ENCODE measurements around the gene DNM1. TPM values are rescaled to one million over a fixed set of nuclear protein-coding genes. Genes with fewer than 3 reads are reported as not detected.
"Not testable (repeated sequence)": the region's sequence is repeated elsewhere in the genome, so short reads cannot be mapped to it uniquely, and the experiment has no call there.

DNM1 gene
- total RNA-seq, 4 donors from 2014 or later = 14.5 to 85.8 (median 54.4) TPM

GRCh38 chr9:128271512-128271911 lies 68.3 kb downstream of the DNM1 start:
- TF ChIP-seq CTCF (IDR thresholded peaks at IDR 0.05) = no peak
- no peak for TF ChIP-seq POLR2A (IDR thresholded peaks at IDR 0.05)
- no peak for DNase-seq
- H3K36me3 ChIP-seq = peaks cover 0 to 49% (median 0%) of the 10 kb centered on the region in 3 donors
- no peaks in the 10 kb centered on the region for H3K9me3 ChIP-seq
- no peak overlapping the region for H3K4me3 ChIP-seq
- H3K4me1 ChIP-seq = peaks cover 0 to 14% (median 3%) of the 10 kb centered on the region in 4 donors
- no peaks in the 10 kb centered on the region for H3K27me3 ChIP-seq
- H3K27ac ChIP-seq = no peak overlapping the region

- Histone ChIP-seq H3K27me3 (no peaks in the 10 kb centered on the region), H3K4me3 (peak overlapping the region in 1 of 4 donors; percentile 75), H3K27ac (no peak overlapping the region), H3K9me3 (no peaks in the 10 kb centered on the region), H3K4me1 (peaks cover 0 to 26% (median 5%) of the 10 kb centered on the region in 4 donors), H3K36me3 (peaks cover 0 to 27% (median 0%) of the 10 kb centered on the region in 3 donors)
- DNase-seq = no peak
- no peak for TF ChIP-seq POLR2A (IDR thresholded peaks at IDR 0.05)
- no peak for TF ChIP-seq CTCF (IDR thresholded peaks at IDR 0.05)
Observed at GRCh38 chr9:128274245-128274644, 71.1 kb downstream of the DNM1 start.

- TF ChIP-seq POLR2A (IDR thresholded peaks at IDR 0.05) = no peak
- no peak for TF ChIP-seq CTCF (IDR thresholded peaks at IDR 0.05)
- DNase-seq = peak in 1 of 3 donors; percentile 99
- peaks cover 0 to 27% (median 0%) of the 10 kb centered on the region in 3 donors for H3K36me3 ChIP-seq
- H3K27ac ChIP-seq = peak within 1 kb of the TSS; percentile 82 to 94 (median 90)
- H3K4me1 ChIP-seq = peaks cover 0 to 26% (median 5%) of the 10 kb centered on the region in 4 donors
- peak within 1 kb of the TSS; percentile 75 to 94 (median 84) for H3K4me3 ChIP-seq
- no peaks in the 10 kb centered on the region for H3K9me3 ChIP-seq
- H3K27me3 ChIP-seq = no peaks in the 10 kb centered on the region
Observed at GRCh38 chr9:128275198-128276007, 72.2 kb downstream of the DNM1 start, which contains the start of gene GOLGA2. GOLGA2 (minus strand) TSS chr9:128276007; CDS start chr9:128275976, 31 bp downstream.

- TF ChIP-seq POLR2A (IDR thresholded peaks at IDR 0.05) (peak; percentile 97 to 98), CTCF (IDR thresholded peaks at IDR 0.05) (peak in 1 of 6 experiments; percentile 5)
- peak in 2 of 3 donors; percentile 100 for DNase-seq
- Histone ChIP-seq H3K4me1 (peaks cover 0 to 26% (median 5%) of the 10 kb centered on the region in 4 donors), H3K36me3 (peaks cover 0 to 22% (median 0%) of the 10 kb centered on the region in 3 donors), H3K27me3 (no peaks in the 10 kb centered on the region), H3K27ac (peak within 1 kb of the TSS; percentile 82 to 94 (median 90)), H3K9me3 (no peaks in the 10 kb centered on the region), H3K4me3 (peak within 1 kb of the TSS; percentile 75 to 94 (median 84))
Observed at GRCh38 chr9:128276008-128276573, 72.9 kb downstream of the DNM1 start, which contains the start of gene SWI5. SWI5 (plus strand) TSS chr9:128276276.

GRCh38 chr9:128276574-128277270 lies 73.5 kb downstream of the DNM1 start:
- peak in 1 of 3 donors; percentile 56 for DNase-seq
- no peaks in the 10 kb centered on the region for H3K27me3 ChIP-seq
- peak overlapping the region; percentile 75 to 94 (median 84) for H3K4me3 ChIP-seq
- TF ChIP-seq CTCF (IDR thresholded peaks at IDR 0.05) (no peak), POLR2A (IDR thresholded peaks at IDR 0.05) (no peak)
- H3K27ac ChIP-seq = peak overlapping the region; percentile 77 to 94 (median 83)
- H3K9me3 ChIP-seq = no peaks in the 10 kb centered on the region
- H3K36me3 ChIP-seq = peaks cover 0 to 16% (median 0%) of the 10 kb centered on the region in 3 donors
- peaks cover 0 to 26% (median 5%) of the 10 kb centered on the region in 4 donors for H3K4me1 ChIP-seq

- Histone ChIP-seq H3K4me1 (peaks cover 0 to 20% (median 5%) of the 10 kb centered on the region in 4 donors), H3K27ac (peak overlapping the region in 1 of 4 donors; percentile 8)
- H3K9me3 ChIP-seq, H3K36me3 ChIP-seq, DNase-seq, H3K4me3 ChIP-seq, H3K27me3 ChIP-seq: not testable (repeated sequence)
Observed at GRCh38 chr9:128279088-128280073, 76.2 kb downstream of the DNM1 start.
